ENCODE data around the gene RASAL2.

RASAL2 gene

GRCh38 chr1:178407215-178407614, 313.3 kb downstream of the RASAL2 start:
- DNase-seq = no peak

GRCh38 chr1:178407655-178408054, 313.8 kb downstream of the RASAL2 start:
- DNase-seq = no peak

- no peak for DNase-seq
Observed at GRCh38 chr1:178408871-178409270, 315.0 kb downstream of the RASAL2 start.

GRCh38 chr1:178409541-178409940, 315.6 kb downstream of the RASAL2 start:
- DNase-seq = no peak

- DNase-seq = no peak
Observed at GRCh38 chr1:178411756-178412399, 318.0 kb downstream of the RASAL2 start.

- no peak for DNase-seq
Observed at GRCh38 chr1:178412400-178412770, 318.5 kb downstream of the RASAL2 start.

GRCh38 chr1:178417858-178418257, 324.0 kb downstream of the RASAL2 start:
- no peak for DNase-seq

DNA sequence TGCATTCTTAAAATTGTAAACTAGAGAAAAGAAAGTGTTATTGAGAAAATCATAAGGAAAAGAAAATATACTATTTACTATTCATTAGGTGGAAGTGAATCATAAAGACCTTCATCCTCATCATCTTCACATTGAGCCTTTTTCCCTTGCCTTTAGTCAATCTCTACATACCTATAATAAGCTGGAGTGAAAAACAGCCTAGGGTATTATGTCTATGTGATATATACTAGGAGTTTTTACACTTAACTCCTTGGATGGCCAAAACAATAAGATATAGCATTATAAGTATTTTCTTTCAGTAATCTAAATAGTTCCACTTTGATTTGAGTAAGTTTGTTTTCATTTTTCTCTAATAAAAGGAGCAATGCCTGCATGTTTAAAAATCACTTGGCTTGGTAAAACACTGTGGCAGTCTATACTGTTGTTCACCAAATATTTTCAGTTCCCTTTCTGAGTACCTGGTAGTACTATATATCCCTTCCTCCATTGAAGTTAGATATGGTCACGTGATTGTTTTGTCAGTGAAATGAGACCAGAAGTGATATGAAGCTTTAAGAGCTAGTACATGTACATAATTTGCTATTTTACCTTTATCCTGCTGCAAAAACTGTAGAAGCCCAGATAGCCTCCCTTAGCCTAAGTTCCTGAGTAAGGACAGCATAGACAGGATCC, 324.5 kb downstream of the RASAL2 start:
- DNase-seq = no peak

DNA sequence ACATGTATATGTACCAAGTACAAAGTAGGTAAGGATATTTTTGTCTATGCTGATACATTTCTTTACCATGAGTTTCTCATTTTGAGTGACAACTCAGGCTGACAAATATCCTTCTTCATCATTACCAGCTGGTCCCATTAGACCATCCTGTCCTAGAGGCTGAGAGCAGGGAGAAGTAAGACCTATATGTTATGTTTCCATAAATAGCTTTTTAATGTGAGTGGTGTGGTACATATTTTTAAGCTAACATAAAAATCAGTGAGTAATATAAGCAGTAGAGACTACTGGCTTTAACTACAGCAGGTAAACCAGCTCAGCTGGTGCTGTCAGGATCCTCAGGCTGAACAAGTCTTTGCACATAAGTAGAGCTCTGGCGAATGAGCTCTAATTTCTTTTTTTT, 340.5 kb downstream of the RASAL2 start:
- DNase-seq = no peak

- no peak for DNase-seq
Observed at GRCh38 chr1:178434899-178435435, 341.1 kb downstream of the RASAL2 start.

- DNase-seq = no peak
Observed at GRCh38 chr1:178436899-178437298, 343.0 kb downstream of the RASAL2 start.

GRCh38 chr1:178438432-178438831, 344.5 kb downstream of the RASAL2 start:
- no peak for DNase-seq

- no peak for DNase-seq
Observed at GRCh38 chr1:178442925-178443324, 349.0 kb downstream of the RASAL2 start.

DNA sequence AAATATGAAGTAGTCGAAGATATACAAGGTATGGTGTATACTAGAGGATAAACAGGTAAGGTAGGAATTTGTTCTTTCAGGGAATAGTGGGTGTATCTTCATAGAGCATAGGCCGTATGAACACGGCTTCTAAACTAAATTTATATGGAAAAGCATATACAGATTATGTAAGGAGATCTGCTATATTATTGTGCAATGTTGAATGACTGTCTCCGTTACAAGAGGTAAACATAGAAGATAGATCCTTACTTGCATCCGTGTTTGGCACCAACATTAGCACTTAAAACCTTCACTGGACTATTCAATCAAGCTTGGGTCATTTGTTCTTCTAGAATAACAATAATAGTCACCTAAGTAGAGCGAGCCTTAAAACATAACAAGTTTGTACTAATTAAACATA, 357.0 kb downstream of the RASAL2 start:
- DNase-seq = no peak

DNA sequence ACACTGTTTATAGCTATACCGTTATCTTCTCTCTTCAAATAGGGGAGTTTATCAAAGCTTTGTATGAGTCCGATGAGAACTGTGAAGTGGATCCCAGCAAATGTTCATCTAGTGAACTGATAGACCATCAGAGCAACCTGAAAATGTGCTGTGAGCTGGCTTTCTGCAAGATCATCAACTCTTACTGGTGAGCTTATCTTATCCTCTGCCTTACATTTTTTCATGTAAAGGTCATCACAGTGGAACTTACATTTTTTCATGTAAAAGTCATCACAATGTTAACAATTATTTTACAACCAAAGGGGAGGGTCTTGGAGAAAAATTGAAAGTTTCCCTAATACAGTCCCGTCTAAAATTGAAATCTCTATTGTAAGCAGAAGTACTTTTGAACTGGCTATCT, 357.6 kb downstream of the RASAL2 start:
- DNase-seq = no peak

GRCh38 chr1:178452013-178452412, 358.1 kb downstream of the RASAL2 start:
- DNase-seq = no peak

DNA sequence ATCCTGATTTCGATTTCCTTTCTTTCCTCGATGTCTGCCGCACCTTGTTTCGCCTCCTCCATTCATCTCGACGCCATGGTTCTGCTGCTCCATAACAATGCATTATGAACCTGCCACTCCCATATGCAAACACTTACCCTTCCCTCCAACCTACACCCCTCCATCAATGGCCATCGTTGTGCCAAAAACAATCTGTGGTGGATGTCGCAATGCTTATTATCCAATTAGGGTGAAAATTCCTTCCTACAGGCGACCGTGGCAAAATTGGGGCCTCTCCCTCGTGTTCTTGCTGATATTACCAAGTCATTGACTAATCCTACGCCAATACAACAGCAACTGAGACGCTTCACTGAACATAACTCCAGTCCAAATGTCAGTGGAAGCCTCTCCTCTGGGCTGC, 362.6 kb downstream of the RASAL2 start:
- DNase-seq = no peak

GRCh38 chr1:178457651-178458050, 363.7 kb downstream of the RASAL2 start:
- DNase-seq = no peak

DNA sequence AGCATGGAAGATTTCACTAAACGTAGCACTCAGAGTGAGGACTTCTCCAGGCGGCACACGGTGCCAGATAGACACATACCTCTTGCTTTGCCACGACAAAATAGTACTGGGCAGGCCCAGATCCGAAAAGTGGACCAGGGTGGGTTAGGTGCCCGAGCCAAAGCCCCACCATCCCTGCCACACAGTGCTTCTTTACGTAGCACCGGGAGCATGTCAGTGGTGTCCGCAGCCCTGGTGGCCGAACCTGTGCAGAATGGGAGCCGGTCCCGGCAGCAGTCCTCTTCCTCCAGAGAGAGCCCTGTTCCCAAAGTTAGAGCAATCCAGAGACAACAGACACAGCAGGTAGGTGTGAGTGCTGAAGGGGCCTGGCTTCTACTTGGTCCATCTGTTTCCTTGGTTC, 364.3 kb downstream of the RASAL2 start:
- DNase-seq = no peak

DNA sequence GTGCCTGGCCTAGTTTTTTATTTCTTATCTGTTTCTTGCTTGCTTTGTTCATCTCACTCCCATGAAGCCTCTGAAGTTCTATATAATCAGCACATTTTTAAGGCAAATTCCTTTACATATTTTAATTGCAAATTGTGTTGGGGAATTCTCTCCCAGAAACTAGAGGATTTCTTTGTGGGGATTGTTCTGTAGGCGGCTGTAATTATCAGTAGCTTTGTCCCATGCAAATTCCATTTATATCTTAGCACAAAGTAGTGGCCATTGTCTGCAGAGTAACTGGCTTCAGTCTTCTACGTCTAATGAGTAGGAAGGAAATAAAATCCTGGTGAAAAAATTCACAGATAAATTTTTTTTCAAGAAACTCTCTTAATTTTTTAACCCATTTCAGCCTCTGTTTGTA, 367.2 kb downstream of the RASAL2 start:
- DNase-seq = no peak

DNA sequence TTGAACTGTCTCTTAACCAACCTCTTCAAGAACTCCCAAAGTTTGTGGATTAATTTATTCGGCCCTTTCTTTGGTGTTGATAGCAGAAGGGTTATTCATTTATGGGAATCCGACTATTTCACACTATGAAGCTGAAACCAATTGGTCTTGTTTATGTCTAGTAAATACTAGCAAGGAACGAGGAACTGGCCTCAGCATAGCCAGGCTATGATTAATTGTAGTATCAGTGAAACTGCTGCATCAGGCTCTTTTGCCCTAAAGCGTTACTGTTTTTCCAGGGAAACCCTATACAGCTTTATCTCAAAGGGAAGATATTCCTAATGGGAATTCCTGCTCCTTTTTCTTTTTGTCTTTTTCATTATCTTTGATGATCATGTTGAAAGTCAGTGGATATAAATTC, 367.8 kb downstream of the RASAL2 start:
- no peak for DNase-seq

- DNase-seq = no peak
Observed at GRCh38 chr1:178464141-178464540, 370.2 kb downstream of the RASAL2 start.

GRCh38 chr1:178464566-178464965, 370.7 kb downstream of the RASAL2 start:
- no peak for DNase-seq

DNA sequence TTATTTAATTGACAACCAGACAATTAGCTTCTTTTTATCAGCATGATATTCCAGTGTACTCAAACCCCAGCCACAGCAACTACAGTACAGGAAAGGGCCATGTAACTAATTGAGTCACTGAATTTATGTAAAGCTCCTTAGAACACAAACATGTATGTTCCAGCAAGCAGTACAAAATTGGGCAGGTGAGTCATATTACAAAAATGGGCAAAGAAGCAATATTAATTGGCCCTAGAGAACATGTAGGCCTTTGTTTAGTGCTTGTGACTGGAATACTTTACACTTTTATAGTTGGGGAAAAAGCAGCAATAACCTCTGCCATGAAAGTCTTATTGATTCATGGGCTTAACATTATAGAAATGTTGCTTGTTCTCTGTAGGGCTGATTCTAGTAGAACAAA, 371.1 kb downstream of the RASAL2 start:
- no peak for DNase-seq

DNA sequence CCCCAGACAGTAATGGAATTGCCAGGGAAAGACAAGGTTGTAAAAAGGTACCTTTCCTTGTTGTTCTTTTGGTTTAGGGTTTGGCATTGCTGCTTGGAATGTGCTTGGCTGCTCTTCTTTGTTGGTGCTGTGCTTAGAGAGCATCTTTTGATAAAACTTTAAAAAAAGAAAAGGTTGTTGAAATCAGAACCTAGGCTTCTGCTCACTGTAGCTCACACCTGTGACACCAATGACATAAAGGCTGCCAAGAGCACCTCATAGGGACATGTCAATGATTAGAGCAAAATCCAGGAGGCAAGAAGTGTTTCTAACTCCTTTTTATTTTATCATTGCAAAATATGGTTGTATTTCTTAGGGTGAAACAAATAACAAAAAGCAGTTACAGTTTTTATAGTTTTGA, 373.9 kb downstream of the RASAL2 start:
- no peak for DNase-seq

Measured in activated CD8-positive, alpha-beta memory T cell treated with anti-CD3 and anti-CD28 coated beads, Interleukin-2, amount 50 U/mL, for 4 hours (primary cell).